GM12878 (cell line): ENCODE data around the gene HSD17B11. TPM values are rescaled to one million over a fixed set of nuclear protein-coding genes. Genes with fewer than 3 reads are reported as not detected.

Source experiments
- ATAC-seq: fragments of 200-7000 bp; cut with Tn5 transposase; 3 replicates; pipeline ENCODE4 v1.9.1; 2020; ENCODE audit warnings: mild to moderate bottlenecking, moderate library complexity
- BruUV-seq: library from RNA; stranded (reverse); fragments of 400-500 nt; replicated peaks from 2 replicates; lab custom pipeline; 2021; lab: Mats Ljungman, UMichigan
- CTCF ChIA-PET: fragments of 300-600 bp; sonication (Branson Sonifier 250); formaldehyde crosslinking; extraction: SDS; loops from one replicate; lab custom pipeline; 2021; ENCODE audit warnings: inconsistent platforms; lab: Yijun Ruan, JAX
- POLR2A ChIA-PET: fragments of 350-600 bp; formaldehyde crosslinking; extraction: SDS; loops from one replicate; lab custom pipeline; 2021; ENCODE audit warnings: inconsistent platforms; lab: Charles Lee
- RAD21 ChIA-PET: fragments of 300-600 bp; sonication (Branson Sonifier 250); formaldehyde crosslinking; loops from one replicate; lab custom pipeline; 2023; ENCODE audit warnings: antibody characterized with exemption; ENCODE audit not compliant: unreplicated experiment; lab: Charles Lee
- SMC1A ChIA-PET: fragments of 300-600 bp; sonication (Branson Sonifier 250); formaldehyde crosslinking; loops from one replicate; lab custom pipeline; 2023; ENCODE audit not compliant: unreplicated experiment, uncharacterized antibody; lab: Charles Lee
- DNase-seq: peaks from one replicate; pipeline ENCODE4 v3.0.0-alpha.2; 2011; ENCODE audit warnings: low read depth, low spot score
- FAIRE-seq: peaks from 3 replicates; lab custom pipeline; 2011; peaks lifted over from hg19 to GRCh38; lab: Jason Lieb, UNC
- H2AFZ ChIP-seq: 2 replicates; pipeline ENCODE4 v1.6.0; 2011; ENCODE audit warnings: low read depth, low read length, control low read depth; ENCODE audit not compliant: control insufficient read depth
- H3K27ac ChIP-seq: 2 replicates; pipeline ENCODE4 v1.5.1; 2011; ENCODE audit warnings: control low read depth; ENCODE audit not compliant: control insufficient read depth, insufficient read depth
- H3K27me3 ChIP-seq, 2 experiments: replicated peaks in 1 of 2; 2 replicates each; pipeline versions ENCODE4 v1.6.0 to v1.6.1; 2011; ENCODE audit warnings: low read length in 1 of 2; ENCODE audit not compliant: control insufficient read depth in 2 of 2, insufficient read depth in 2 of 2
- H3K36me3 ChIP-seq, 2 experiments: 2 replicates each; pipeline ENCODE4 v1.5.1; 2011; ENCODE audit warnings: low read length in 1 of 2; ENCODE audit not compliant: control insufficient read depth in 2 of 2, insufficient read depth in 2 of 2
- H3K4me1 ChIP-seq: 2 replicates; pipeline ENCODE4 v1.6.1; 2011; ENCODE audit warnings: mild to moderate bottlenecking, low read length, moderate library complexity, mixed read lengths; ENCODE audit not compliant: control insufficient read depth, insufficient read depth
- H3K4me2 ChIP-seq: 2 replicates; pipeline ENCODE4 v1.6.0; 2011; ENCODE audit warnings: control low read depth; ENCODE audit not compliant: control insufficient read depth, insufficient read depth
- H3K4me3 ChIP-seq: fragments of 200-600 bp; sonication (generic); 2 replicates; pipeline ENCODE4 v1.5.1; 2016
- H3K79me2 ChIP-seq: 2 replicates; pipeline ENCODE4 v1.6.0; 2011; ENCODE audit warnings: low read length; ENCODE audit not compliant: control insufficient read depth, insufficient read depth
- H3K9ac ChIP-seq: 2 replicates; pipeline ENCODE4 v1.8.0; 2011; ENCODE audit warnings: low read length, control low read depth, mixed read lengths; ENCODE audit not compliant: control insufficient read depth, insufficient read depth
- H3K9me3 ChIP-seq: replicated peaks from 3 replicates; pipeline ENCODE4 v1.5.1; 2011; ENCODE audit warnings: mild to moderate bottlenecking, low read length; ENCODE audit not compliant: control insufficient read depth, insufficient read depth
- H4K20me1 ChIP-seq: 2 replicates; pipeline ENCODE4 v1.6.0; 2011; ENCODE audit not compliant: control insufficient read depth, insufficient read depth
- HDGF ChIP-seq: fragments of 450-650 bp; IDR thresholded peaks from 2 replicates; pipeline ENCODE4 v1.6.1; 2016; ENCODE audit warnings: antibody characterized with exemption
- MEF2B ChIP-seq: fragments of 450-650 bp; IDR thresholded peaks from 2 replicates; pipeline ENCODE4 v1.6.1; 2018; ENCODE audit warnings: mild to moderate bottlenecking, moderate library complexity; ENCODE audit not compliant: partially characterized antibody, poor library complexity, severe bottlenecking
- MXI1 ChIP-seq: fragments of 150-350 bp; IDR thresholded peaks from 2 replicates; pipeline ENCODE4 v1.6.1; 2011; ENCODE audit warnings: low read depth, mild to moderate bottlenecking, inconsistent platforms, low read length, improper control_type of control experiment
- NR2C2 ChIP-seq: IDR thresholded peaks from 2 replicates; pipeline ENCODE4 v1.6.1; 2011; ENCODE audit warnings: borderline replicate concordance, low read depth; ENCODE audit not compliant: control insufficient read depth, insufficient read length
- SUPT20H ChIP-seq: IDR thresholded peaks from 2 replicates; pipeline ENCODE4 v1.6.1; 2011; ENCODE audit warnings: low read depth, mild to moderate bottlenecking, low read length, moderate library complexity, borderline replicate concordance; ENCODE audit not compliant: control insufficient read depth
- ZBED1 ChIP-seq: IDR thresholded peaks from 2 replicates; pipeline ENCODE4 v1.6.1; 2016; ENCODE audit warnings: borderline replicate concordance
- WGBS: methylation state at CpG from one replicate; pipeline ENCODE4 v1.1.6; 2016; ENCODE audit warnings: low lambda C conversion rate; ENCODE audit not compliant: insufficient replicate concordance, insufficient coverage; ENCODE audit errors: missing lambda C conversion rate; 5-methylcytosine and 5-hydroxymethylcytosine counted together
- in situ Hi-C: fragments of 300-500 bp; cut with MboI; formaldehyde crosslinking; loops from 9 replicates; pipeline ENCODE4 v1.14.3; 2018; ENCODE audit warnings: mixed read lengths
- intact Hi-C: fragments of 100-400 bp; cut with micrococcal nuclease; formaldehyde crosslinking; loops from one replicate; pipeline ENCODE4 v1.14.2; 2022; ENCODE audit not compliant: unreplicated experiment
- polyA plus RNA-seq, 11 experiments: library from polyadenylated mRNA; depleted of rRNA in 4 of 11; unstranded in 6 of 11; stranded (reverse) in 5 of 11; fragments of >200 nt; fragmentation: Nextera tagmentation in 4 of 11; fragmentation: Illumina TruSeq in 1 of 11; extraction: Ambion mirVana in 4 of 11; extraction: Trizol in 1 of 11; gene quantifications; 1 replicate in 1 of 11; 2 replicates in 10 of 11; pipeline versions ENCODE4 v1.2.1 to v1.2.3, GENCODE V29; 2011 to 2016; ENCODE audit warnings: inconsistent platforms in 2 of 11, missing spikeins in 2 of 11, low read depth in 1 of 11
- total RNA-seq, 4 experiments: library from RNA; depleted of rRNA in 3 of 4; stranded (reverse); fragments of >200 nt in 3 of 4; fragmentation: Illumina TruSeq in 1 of 4; extraction: Trizol in 1 of 4; gene quantifications; 2 replicates each; pipeline versions ENCODE4 v1.2.1 to v1.2.3, GENCODE V29; 2013 to 2021
- TF ChIP-seq, protein P1 (sequence below): fragments of 450-650 bp; IDR thresholded peaks from 2 replicates; pipeline ENCODE4 v1.6.1; 2017; ENCODE audit warnings: mild to moderate bottlenecking, moderate library complexity
- TF ChIP-seq, protein P2 (sequence below): IDR thresholded peaks from 2 replicates; pipeline ENCODE4 v1.6.1; 2011; ENCODE audit warnings: mild to moderate bottlenecking, low read depth, low read length, moderate library complexity; ENCODE audit not compliant: insufficient replicate concordance

Gene HSD17B11
- total and polyA plus RNA-seq, 10 of the 15 experiments (the other 5 are each of a cell fraction or from before 2014, with no cell fraction given): 10.3 to 29.5 (median 17.7) TPM

DNA sequence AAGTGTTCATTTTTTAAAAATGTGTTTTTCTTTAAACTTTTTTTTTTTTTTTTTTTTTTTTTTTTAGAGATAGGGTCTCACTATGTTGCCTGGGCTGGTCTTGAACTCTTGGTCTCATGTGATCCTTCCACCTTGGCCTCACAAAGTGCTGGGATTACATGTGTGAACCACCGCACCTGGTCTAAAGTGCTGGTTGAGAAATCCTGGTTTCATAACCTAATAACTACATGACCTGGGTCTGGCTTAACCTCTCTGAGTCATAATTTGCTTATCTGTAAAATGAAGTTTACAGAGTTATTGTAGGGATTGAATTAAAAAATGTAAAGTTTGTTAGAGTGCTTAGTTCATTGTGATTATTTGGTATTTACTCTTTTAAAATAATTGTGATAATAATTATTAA lies 73.5 kb downstream of the HSD17B11 start:
- ChIA-PET POLR2A (no interaction called here), SMC1A (no interaction called here), RAD21 (no interaction called here), CTCF (no interaction called here)
- no peak for FAIRE-seq
- in situ Hi-C loops (no loop called here), intact Hi-C loops (no loop called here)
- Histone ChIP-seq H3K36me3 (no peaks in the 10 kb centered on the region), H3K9me3 (no peaks in the 10 kb centered on the region), H4K20me1 (no peaks in the 10 kb centered on the region), H3K9ac (no peak overlapping the region), H3K4me1 (no peaks in the 10 kb centered on the region), H3K27ac (no peak overlapping the region), H3K4me2 (no peak overlapping the region), H3K27me3 (no peaks in the 10 kb centered on the region; a peak in 1 of 4 replicates), H3K79me2 (no peaks in the 10 kb centered on the region), H2AFZ (no peak overlapping the region), H3K4me3 (no peak overlapping the region)
- no peak for DNase-seq
- TF ChIP-seq ZBED1 (no peak), NR2C2 (no peak), HDGF (no peak), MEF2B (no peak), SUPT20H (no peak), MXI1 (no peak)
- TF ChIP-seq, protein P1, sequence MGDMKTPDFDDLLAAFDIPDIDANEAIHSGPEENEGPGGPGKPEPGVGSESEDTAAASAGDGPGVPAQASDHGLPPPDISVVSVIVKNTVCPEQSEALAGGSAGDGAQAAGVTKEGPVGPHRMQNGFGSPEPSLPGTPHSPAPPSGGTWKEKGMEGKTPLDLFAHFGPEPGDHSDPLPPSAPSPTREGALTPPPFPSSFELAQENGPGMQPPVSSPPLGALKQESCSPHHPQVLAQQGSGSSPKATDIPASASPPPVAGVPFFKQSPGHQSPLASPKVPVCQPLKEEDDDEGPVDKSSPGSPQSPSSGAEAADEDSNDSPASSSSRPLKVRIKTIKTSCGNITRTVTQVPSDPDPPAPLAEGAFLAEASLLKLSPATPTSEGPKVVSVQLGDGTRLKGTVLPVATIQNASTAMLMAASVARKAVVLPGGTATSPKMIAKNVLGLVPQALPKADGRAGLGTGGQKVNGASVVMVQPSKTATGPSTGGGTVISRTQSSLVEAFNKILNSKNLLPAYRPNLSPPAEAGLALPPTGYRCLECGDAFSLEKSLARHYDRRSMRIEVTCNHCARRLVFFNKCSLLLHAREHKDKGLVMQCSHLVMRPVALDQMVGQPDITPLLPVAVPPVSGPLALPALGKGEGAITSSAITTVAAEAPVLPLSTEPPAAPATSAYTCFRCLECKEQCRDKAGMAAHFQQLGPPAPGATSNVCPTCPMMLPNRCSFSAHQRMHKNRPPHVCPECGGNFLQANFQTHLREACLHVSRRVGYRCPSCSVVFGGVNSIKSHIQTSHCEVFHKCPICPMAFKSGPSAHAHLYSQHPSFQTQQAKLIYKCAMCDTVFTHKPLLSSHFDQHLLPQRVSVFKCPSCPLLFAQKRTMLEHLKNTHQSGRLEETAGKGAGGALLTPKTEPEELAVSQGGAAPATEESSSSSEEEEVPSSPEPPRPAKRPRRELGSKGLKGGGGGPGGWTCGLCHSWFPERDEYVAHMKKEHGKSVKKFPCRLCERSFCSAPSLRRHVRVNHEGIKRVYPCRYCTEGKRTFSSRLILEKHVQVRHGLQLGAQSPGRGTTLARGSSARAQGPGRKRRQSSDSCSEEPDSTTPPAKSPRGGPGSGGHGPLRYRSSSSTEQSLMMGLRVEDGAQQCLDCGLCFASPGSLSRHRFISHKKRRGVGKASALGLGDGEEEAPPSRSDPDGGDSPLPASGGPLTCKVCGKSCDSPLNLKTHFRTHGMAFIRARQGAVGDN: no peak
- TF ChIP-seq, protein P2, sequence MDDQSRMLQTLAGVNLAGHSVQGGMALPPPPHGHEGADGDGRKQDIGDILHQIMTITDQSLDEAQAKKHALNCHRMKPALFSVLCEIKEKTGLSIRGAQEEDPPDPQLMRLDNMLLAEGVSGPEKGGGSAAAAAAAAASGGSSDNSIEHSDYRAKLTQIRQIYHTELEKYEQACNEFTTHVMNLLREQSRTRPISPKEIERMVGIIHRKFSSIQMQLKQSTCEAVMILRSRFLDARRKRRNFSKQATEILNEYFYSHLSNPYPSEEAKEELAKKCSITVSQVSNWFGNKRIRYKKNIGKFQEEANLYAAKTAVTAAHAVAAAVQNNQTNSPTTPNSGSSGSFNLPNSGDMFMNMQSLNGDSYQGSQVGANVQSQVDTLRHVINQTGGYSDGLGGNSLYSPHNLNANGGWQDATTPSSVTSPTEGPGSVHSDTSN: no peak
- BruUV-seq: no TSS peak
- WGBS: 15% methylated on average over 1 of the region's 1 CpG
- no peak for ATAC-seq
